Stimulated activated CD8-positive, alpha-beta memory T cell treated with anti-CD3 and anti-CD28 coated beads, Interleukin-15, amount 100 ng/mL, for 48 hours (primary cell): ENCODE results near the gene CCK.
"Not testable (repeated sequence)": the region's sequence is repeated elsewhere in the genome, so short reads cannot be mapped to it uniquely, and the experiment has no call there.

Experiments
- DNase-seq, 2 donors: peaks; one replicate each; pipeline ENCODE4 v3.0.0-alpha.2; 2020; ENCODE audit warnings: low read depth in 2 of 2

Gene CCK, protein sequence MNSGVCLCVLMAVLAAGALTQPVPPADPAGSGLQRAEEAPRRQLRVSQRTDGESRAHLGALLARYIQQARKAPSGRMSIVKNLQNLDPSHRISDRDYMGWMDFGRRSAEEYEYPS

DNA sequence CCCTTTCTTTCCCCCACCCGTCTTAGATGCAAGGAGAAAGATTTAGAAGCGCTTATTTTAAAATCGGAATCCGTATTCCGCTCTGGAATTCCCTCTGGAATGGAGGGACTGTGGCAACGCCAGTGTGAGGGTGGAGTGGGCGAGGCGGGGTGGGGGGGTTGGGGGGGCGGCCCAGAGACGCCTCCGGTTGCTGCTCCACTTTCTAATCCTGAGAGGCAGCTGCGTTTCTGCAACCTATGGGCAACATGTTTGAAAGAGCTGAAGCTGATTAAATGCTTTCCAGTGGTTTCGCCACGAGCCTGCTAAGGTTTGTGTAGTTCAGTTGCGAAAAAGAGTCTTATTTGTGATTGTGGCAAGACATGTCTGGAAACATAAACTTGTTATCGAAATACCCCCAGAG, at the start of gene CCK:
Gene CCK (minus strand): TSS at position 101 of the 400 bp plus-strand sequence. CDS start 2,555 bp downstream, outside the sequence.
- DNase-seq = no peak

DNA sequence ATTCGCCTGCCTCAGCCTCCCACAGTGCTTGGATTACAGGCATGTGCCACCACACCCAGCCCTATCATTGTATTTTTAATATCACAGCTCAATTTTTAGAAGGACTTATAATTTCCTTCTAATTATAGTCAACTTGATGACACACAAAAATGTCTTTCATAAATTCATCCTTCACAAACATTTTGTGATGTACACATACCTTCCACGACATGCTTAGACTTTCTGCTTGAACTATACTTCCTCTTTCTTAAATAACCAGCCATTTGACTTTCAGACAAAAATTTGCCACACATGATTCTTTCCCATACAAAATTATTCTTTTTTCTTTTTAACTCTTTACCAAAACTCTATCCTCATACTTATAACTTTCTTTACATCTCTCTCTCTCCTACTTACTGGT, 48.4 kb upstream of the CCK start:
- DNase-seq = no peak

DNA sequence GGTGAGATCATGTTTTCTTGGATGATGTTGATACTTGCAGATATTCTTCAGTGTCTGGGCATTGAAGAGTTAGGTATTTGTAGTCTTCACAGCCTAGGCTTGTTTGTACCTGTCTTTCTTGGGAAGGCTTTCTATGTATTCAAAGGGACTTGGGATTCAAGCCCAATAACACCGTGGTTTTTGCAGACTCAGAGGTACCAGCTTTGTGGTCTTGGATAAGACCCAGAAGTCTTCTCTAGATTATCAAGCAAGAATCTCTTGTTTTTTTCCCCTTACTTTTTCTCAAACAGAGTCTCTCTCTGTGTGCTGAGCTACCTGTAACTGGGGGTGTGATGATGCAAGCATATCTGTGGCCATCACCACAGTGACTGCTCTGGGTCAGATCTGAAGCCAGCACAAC, 42.7 kb upstream of the CCK start:
- DNase-seq = no peak

DNA sequence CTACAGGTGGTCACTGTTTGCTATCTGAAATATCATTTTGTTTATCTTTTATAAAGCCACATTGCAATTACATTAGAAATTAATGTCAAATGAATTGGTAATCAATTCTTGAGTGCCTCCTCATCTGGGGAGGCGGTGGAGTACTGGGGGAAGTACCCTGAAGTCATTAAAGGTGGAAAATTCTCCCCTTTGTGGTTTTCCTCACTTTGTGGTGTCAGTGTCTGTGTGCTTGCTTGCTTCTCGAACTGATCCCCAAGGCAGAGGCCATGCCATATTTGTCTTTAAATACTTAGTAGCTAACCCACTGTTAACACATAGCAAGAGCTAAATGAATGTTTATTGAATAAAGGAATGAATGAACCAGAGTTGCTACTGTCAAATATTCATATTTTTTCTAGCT, 40.5 kb upstream of the CCK start:
- DNase-seq = peak in 1 of 2 donors; percentile 10

DNA sequence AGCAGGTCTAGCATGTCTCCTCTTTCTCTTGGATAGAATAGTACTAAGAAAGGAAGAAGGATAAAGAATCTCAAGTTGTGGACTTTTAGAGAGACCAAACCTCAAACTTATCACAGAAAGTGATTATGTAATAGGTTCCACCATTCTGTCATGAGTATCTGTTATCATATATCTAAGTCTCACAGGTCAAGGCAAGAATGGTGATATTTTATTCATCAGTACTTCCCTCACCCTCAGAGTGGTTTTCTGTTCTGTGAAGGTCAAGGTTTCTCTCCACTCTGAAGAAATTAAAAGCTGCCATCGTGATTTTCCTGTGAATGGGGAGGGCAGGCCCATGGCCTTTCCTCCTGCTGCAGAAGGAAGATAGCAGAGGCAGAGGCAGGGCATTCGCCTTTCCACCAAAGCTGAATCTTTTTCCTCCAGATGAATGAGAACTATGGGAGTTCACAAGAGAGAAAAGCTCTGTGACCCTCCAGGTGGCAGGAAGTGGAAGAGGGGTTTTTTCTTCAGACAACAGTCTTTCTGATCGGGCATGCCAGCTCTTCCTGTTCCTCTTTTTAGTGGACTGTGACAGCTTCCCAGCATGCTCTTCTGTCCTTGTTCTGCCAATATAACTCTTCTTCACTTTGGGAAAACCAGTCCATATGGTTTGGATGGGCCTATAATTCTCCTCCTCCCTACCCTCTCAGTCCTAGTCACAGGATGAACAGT, 37.1 kb upstream of the CCK start:
- no peak for DNase-seq

DNA sequence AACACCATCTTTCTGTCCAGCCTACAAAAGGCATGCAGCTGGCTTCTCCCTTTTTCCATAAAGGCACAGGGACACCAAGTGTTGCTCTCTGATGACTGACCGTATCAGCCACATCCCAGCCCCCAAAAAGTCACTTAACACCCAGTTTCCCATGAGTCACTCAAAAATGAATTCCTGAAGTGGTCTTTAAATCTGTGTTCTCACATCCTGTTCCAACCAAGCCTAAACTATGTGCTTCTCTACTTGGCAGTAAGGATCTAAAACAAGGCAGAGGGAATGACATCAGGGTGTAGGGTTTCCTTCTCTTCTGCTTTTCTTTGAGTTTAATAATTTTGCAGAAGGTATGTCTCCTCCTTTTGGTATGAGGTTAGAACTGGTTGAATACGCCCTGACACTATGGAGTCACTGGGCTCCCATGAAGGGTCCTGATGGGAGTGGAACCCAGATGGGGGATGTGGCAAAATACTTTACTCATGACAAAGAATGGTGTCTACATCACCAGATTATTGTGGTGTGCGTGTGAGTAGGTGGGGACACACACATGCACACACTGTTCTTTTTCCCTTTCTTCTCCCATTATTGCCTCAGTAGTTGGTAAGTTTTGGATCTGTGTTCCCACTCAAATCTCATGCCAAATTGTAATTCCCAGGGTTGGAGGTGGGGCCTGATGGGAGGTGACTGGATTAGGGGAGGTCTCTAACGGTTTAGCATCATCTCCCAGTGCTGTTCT, 35.6 kb upstream of the CCK start:
- no peak for DNase-seq

DNA sequence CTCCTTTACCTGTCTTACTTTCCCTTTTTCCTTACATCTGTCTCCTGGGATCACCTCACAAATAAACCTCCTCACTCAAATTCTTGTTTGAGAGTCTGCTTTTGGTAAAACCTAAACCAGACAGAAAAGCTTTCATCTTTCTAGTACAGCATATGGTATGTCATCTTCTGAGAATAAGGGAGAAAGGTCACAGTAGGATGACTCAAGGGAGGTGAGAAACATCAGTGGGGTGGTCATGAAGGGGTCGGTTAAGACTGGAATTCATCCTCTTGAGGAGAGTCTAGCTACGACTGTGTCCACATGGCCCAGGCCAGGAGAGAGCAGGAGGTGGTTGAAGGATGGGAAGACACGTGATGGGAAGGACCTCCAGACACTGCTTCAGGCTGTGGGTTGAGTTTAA, 34.8 kb upstream of the CCK start:
- DNase-seq = no peak

DNA sequence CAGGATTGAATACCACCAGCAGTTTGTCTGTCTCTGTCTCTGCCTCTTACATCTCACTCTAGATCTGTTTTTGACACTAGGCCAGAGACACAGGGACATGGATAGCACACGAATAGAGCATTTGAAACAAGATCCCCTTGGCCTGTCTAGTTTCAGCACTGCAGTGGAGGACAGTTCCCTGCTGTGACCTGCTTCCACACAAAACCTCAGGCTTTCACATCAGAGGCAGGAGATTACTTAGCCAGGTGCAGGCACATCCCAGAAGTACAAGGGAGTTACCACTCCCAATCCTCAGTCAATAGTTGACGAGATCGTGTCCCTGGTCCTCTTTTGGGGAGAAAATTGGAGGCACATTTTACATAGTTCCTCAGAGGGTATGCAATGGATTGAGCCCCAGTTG, 34.0 kb upstream of the CCK start:
- DNase-seq = no peak

DNA sequence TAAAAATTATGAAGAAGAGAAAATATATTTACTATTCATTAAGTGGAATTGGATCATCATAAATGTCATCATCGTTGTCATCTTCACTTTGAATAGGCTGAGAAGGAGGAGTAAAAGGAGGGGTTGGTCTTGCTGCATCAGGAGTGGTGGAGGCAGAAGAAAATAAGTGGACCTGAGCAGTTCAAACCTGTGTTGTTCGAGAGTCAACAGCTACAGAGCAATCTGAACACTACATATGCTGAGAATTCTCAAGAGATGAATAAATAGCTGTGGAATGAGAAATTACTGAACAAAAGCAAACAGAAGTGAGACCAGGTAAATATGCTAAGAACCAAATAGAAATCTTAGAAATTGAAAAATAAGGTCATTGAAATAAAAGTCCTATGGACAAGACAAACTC, 32.3 kb upstream of the CCK start:
- DNase-seq = no peak

DNA sequence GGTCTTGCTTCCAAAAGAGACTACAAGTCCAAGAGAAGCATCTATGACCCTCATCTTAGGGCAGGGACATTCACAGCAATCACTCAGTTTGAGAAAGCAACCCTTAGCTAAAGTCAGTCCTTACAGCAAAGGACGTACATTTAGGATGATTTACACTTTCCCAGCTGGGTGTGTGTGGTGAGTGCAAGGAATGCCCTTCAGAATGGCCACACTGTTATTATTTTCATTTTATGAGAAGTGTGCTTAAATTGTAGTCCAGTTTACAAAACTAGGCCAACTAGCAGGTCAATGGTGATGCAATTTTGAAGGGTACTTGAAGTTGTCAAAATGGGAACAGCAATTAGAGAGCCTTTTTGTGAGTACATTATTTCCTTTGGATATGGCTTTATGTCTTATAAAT, 26.0 kb upstream of the CCK start:
- no peak for DNase-seq

DNA sequence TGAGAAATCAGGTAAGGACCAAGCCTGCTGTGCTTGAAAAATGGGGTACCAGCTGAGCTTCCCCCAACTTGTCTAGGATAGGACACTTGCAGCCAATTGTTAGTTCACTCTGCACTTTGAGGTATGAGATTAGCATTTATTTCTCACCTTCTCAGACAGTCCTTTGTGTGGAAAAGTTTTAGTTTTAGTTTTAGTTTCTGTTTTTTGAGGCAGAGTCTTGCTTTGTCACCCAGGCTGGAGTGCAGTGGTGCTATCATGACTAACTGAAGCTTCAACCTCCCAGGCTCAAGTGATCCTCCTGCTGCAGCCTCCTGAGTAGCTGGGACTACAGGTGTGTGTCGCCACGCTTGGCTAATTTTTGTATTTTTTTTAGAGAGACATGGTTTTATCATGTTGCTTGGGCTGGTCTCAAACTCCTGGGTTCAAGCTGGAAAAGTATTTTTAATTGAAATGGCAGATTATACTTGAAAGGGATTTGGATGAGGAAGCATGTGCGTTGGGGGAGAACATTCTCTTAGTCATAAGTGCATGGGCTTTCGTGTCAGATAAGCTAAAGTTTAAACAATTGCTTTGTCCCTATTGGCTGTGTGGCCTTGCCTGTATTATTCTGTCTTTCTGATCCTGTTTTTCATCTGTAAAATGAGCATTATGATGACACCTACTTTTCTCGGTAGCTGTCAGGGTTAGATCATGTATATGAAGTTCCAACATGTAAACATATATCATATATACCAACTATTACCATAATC, 25.2 kb upstream of the CCK start:
- no peak for DNase-seq

DNA sequence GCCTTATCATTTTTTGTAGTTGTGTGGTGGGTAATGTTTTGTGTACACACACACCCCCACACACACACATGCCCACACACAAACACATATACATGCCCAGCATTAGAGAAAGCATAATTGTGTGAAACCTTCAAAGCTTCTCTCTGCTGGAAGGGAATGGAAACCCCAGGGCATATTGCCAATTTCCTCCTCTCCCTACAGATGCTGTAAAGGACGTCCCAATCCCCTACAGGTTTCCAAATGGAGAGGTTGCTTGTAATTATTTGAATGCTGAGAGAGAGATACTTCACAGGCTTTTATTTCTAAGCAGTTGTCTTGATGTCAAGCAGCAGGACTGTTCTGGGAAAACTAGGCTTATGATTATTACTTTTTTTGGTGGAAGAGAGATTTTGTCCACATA, 23.0 kb upstream of the CCK start:
- DNase-seq = no peak

DNA sequence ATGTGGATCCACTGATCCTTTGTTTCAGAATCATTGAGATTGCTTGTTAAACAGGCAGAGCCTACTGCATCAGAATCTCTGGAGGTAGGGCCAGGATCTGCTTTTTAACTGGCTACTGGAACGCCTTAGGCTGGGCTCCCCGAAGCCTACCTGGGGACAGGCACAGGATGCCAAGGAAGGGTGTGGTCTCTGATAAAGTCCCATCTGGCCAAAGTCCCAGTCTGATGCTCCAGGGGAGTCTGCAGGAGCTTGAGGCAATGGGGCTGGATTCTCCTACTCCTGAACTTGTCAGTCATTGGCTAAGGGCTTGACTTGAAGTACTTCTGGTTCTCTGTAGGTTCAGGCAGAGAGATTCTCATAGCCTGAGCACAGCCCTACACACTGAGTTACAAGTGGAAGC, 22.4 kb upstream of the CCK start:
- DNase-seq = no peak

DNA sequence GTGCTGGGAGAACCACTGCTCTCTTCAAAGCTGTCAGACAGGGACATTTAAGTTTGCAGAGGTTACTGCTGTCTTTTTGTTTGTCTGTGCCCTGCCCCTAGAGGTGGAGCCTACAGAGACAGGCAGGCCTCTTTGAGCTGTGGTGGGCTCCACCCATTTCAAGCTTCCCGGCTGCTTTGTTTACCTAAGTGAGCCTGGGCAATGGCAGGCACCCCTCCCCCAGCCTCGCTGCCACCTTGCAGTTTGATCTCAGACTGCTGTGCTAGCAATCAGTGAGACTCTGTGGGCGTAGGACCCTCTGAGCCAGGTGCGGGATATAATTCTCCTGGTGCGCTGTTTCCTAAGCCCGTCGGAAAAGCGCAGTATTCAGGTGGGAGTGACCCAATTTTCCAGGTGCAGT, 21.4 kb upstream of the CCK start:
- DNase-seq = not testable (repeated sequence)

DNA sequence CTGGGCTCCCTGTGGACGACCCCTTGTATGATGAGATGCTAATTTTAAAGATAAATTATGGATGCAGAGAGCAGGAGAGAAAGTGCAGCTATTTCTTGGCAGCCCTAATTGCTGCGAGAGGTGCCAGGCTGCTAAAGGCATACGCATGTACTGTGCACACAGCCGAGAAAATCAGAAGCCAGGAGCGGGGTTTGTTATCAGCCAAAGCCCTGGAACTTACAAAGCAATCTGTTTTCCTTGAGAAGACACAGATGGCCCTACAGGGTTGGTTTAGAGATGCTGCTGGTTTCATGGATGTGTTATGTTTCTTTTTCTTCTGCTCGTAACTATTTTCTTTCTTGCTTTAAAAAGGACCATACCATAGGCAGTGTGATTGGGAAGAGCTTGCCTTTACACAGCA, 11.7 kb upstream of the CCK start:
- no peak for DNase-seq

DNA sequence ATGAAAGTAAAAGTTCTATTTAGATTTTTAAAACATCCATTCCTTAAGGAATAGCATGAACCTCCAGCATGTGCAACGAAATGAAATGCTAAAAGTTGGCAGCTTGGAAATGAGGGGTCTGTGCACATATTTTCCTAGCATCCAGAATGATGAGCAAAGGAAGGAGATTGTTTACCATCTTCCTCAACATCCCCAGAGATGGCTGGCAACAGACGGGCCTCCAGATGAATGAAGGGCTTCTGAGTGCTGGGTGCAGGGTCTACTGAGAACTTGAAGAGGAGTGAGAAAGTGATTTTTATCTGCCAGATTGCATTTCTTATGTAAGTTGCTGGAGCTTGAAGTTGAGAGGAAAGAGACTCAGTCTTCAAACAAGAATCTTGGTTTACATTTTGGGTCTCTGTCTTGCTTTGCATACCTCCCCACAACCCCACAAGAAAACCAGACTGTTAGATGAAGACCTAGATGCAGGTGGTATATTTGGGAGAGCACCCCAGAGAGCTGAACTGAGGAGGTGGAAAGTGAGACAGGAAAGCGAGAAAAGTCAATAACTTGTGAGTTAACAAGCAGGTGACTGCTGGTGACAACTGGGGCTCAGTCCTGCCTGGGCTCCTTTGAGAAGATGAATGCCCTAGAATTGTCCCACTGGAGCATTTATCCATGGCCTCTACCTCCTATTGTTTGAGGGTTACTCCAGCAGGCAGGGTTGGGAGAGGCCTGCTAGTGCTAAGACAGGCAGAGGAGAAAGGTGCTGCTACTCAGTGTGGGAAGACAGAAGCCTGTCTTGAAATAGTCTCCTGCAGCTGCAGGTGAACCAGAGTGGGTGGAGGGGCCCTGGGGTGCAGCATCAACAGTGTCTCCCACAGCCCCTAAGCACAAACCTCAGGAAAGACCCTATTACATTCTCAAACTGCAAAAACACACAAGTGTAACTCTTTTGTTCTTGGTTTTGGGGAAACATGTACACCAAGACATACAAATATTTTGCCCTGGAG, 10.5 kb upstream of the CCK start:
- no peak for DNase-seq

DNA sequence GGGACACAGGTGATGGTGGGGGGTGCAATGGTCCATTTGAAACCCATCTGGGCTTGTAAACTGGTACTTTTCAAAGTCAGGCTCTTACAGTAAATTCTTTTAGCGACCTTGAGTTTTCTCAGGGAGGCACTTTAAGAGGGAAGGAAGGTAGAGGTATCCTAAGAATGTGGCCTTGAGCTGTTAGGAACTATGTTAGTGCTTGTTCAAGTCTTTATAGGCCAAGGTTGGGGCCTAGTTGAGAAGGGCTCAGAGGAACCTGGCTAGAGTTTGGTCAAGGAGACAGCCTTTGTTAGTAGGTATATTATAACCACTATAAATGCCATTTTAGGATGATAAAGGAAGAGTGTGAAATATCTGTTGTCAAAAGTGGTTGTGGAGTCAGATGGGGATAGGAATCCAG, 9.2 kb upstream of the CCK start:
- DNase-seq = no peak

DNA sequence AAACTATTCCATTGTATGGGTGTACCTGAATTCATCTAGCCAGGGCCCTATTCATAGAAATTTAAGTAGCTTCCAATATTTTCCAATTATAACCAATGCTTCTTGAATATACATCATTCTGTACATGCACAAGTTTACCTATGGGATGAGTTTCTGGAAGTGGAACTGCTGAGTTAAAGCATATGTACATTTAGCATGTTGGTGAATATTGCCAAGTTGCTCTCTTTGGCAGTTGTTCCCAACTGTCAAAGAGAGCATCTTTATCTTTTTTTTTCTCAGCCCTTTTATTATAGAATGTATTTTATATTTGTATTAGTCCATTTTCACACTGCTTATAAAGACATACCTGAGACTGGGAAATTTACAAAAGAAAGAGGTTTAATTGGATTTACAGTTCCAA, 8.3 kb upstream of the CCK start:
- DNase-seq = no peak

DNA sequence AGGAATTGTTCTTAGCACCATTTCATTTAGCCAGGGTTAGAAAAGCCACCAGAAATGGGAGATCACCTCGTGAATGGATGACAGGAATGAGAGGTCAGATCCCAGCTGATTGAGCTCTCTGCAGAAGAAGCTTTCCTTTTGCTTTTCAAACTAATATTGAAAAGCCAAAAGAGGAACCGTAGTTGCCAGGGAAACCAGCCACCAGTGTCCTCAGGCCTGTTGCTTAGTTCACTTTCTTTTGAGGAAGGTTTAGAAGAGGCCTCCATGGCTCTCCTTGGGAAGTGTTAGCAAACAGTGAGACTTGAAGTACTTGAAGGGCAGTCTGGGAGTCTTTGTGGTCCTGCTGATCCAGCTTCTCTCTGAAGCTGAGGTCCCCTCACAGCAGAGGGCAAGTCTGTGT, 7.4 kb upstream of the CCK start:
- DNase-seq = no peak

DNA sequence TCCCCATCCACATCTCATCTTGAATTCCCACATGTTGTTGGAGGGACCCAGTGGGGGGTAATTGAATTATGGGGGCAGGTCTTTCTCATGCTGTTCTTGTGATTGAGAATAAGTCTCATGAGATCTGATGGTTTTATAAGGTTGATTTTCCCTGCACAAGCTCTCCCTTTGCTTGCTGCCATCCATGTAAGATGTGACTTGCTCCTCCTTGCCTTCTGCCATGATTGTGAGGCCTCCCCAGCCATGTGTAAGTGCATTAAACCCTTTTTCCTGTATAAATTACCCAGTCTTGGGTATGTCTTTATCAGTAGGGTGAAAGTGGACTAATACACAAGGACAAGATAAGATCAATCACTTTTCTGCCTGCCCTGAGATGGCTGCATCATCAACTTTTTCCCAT, 5.8 kb upstream of the CCK start:
- no peak for DNase-seq

DNA sequence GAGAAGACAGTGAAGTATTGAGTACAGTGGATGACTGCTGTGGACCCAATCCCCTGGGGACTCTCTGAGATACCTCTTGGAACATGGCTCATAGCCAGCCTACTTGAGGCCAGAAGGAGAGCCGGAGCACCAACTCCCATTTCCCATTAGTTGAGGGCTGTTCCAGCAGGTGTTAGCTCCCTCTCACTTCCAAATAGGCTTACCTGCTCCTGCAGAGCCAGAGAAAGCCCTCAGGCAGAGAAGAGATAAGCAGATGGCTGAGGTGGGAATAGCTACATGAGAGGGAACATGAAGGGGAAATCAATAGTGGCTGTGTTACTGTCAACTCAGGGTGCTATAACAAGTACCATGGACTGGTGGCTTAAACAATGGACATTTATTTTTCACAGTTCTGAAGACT, 4.6 kb upstream of the CCK start:
- DNase-seq = no peak
